Stimulated activated CD8-positive, alpha-beta memory T cell treated with anti-CD3 and anti-CD28 coated beads, Interleukin-7, amount 100 ng/mL, for 24 hours (primary cell): ENCODE measurements around the gene AVPR1B.

Experiments
- DNase-seq: peaks from one replicate; pipeline ENCODE4 v3.0.0-alpha.2; 2020; ENCODE audit warnings: low read depth

The AVPR1B gene

DNA sequence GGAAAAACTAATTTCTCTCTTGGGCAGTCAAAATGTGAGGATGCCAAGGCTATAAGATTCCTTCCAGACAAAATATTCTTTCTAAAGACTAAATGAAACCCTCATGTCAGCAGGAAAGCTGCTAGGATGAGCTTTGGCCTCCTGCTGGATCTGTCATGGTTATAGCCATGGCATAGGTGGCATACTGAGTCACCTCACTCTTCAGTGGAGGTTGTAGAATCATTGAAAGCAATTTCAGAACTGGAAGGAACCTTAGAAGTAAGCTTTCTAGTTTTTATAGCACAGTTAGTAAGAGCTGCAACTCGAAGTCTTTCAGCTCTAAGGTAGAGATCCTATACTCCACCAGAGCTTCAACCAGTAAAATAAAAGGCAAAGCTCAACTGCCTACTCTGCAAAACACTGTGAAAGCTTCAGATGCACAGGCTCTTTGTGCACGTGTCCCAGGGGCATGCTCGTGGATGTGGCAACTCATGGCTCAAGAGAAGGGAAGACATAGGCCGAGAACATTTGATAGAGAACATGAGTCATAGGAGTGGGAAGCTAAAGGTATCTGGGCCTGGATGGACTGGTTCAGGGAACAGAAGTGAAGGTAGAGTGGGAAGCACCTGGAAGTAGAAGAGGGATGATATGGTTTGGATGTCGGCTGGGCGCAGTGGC is 5.8 kb downstream of the AVPR1B start:
- no peak for DNase-seq

- DNase-seq, result no peak
Observed at GRCh38 chr1:206110820-206111219, 6.4 kb downstream of the AVPR1B start.

- DNase-seq, result no peak
Observed at GRCh38 chr1:206110161-206110560, 7.0 kb downstream of the AVPR1B start.

DNA sequence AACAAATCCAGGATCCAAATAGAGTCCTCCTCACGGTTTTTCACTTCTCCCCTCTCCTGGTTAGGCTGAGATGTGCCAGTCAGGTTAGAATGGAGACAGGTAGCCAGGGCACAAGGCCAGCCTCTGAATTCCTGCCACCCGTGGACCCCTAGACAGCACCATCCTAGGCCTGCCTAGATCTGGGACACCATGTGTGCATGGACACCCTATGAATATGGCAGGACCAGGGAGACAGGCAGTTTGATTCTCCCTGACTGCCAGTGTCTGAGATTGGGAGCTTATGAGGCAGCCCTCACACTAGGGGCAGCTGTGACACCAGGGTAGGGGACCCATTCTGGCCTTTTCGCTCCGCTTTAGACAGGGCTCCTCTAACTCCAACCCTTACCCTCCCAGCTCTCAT is 7.5 kb downstream of the AVPR1B start:
- DNase-seq, result no peak

DNA sequence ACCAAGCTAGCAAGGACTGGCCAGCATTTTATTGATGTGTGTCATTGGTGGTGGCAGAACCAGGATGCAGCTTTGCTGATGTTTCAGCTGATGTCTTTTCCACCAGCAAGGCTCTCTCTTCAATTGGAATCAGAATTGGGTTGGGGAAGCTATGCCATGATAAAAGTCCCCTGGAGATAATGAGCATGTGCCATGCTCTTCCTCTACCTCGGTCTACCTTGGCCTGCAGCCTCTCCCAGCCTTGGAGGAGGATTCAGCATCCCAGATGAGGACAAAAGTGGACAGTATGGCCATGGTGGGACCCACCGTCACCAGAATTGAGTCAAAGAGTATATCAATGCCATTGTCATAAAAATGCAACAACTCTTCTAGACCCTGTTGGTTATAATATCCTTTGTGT is 8.6 kb downstream of the AVPR1B start:
- DNase-seq, result no peak

DNA sequence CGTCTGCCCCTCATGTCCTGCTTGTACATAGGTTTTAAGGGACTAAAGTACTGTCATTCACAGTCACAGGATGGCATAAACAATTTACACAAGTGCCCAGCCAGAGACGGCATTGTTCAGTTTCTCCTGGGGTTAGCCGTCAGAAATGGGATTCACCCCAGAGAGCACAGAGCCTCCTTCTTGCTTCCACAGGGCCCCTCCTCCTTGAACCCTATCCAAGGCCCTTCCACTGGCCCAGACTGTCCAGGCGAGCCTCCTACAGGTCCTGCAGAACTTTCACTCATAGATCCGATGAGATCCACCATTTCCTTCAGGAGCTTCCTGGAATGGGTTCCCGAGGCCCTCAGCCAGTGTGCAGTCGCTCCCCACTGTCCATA is 10.0 kb downstream of the AVPR1B start:
- DNase-seq, result no peak

DNA sequence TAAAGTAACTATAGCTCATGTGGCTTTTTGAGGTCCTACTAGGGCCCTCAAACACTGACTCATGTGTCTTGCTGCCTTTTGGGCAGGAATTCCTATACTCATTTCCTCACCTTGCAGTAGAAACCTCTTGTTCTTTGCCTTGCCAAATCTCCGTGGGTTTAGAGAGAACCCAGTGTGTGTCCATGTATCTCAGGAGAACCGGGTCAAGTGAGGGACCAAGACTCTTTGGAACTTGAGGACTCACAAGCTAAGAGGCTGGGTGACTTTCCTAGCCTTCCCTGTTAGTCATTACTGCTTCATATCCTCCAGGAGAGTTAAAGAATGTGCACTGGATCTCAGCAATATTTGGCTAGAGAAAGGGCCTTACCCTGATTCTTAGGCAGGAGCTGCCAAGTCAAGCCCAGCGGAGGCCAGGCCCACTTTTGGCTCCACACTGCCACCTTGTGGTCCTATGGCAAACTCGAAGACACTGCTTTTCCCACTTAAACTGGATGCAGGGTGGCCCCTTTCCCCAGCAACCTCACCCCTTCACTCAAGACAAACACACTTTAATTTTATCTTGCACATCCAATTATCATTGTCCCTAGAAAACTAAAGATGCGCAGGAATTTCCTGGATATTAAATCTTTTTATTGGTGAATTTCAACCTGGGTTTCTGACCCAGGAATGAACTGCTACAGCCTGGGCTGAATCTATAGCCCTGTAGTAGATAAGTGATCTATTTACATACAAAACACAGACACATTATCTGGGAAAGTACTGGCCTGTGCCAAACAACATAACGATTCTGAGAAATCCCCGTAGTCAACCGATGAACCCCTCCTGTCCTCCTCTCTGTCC is 10.6 kb downstream of the AVPR1B start:
- peak; percentile 68 for DNase-seq

DNA sequence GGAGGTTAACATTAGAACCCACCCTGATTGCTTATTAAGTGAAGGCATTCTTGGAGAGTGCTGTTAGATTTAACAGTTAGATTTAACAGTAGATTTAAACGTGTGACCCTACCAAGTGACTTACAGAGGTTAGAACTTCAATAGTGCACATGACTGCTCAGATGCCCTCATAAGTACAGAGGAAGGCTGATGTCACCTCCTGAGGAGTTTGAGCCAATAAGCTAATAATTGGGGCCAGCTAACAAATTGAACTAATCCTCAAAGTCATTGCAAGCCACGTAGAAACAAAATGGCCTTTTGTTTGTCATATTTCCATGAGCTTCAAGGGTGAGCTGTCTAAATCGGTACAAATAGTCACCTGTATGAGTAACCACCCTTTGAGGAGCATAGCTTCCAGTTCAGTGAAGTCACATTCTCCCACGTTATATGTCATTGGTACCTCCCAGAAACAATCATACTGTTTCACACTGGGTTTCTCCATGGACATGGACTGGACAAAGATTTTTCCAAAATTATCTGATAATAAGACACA is 11.7 kb downstream of the AVPR1B start:
- no peak for DNase-seq

DNA sequence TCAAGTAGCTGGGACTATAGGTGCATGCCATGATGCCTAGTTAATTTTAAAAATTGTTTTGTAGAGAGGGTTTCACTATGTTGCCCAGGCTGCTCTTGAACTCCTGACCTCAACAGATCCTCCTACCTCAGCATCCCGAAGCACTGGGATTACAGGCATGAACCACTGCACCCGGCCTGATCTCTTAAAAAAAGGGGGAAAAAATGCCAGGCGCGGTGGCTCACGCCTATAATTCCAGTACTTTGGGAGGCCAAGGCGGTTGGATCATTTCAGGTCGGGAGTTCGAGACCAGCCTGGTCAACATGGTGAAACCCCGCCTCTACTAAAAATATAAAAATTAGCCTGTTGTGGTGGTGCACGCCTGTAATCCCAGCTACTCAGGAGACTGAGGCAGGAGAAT is 13.2 kb downstream of the AVPR1B start:
- no peak for DNase-seq

GRCh38 chr1:206102292-206102936 is 14.8 kb downstream of the AVPR1B start:
- DNase-seq, result no peak

- DNase-seq, result no peak
Observed at GRCh38 chr1:206101351-206102045, 15.7 kb downstream of the AVPR1B start.

- no peak for DNase-seq
Observed at GRCh38 chr1:206100226-206100815, 16.9 kb downstream of the AVPR1B start.

- DNase-seq, result no peak
Observed at GRCh38 chr1:206098242-206098919, 18.8 kb downstream of the AVPR1B start.

GRCh38 chr1:206097381-206097780 is 19.8 kb downstream of the AVPR1B start:
- DNase-seq, result no peak

GRCh38 chr1:206094024-206094423 is 23.2 kb downstream of the AVPR1B start:
- no peak for DNase-seq

DNA sequence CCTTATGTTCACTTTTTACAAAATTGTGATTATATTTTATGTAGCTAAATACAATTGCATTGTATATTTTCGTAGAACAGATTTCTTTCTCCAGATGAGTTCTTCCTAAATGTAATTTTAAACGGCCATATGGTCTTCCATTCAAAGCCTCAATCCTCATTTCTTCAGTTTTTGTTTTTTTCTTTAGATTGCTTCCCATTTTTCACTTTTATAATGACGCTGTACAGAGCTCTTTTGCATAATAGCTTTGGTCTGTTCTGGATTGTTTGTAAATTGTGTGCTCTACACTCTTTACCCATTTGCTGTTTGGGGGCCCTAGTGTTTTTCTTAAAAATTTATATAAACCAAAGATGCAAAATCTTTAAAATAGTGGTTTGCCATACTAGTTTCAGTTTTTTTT is 27.8 kb downstream of the AVPR1B start:
- no peak for DNase-seq

DNA sequence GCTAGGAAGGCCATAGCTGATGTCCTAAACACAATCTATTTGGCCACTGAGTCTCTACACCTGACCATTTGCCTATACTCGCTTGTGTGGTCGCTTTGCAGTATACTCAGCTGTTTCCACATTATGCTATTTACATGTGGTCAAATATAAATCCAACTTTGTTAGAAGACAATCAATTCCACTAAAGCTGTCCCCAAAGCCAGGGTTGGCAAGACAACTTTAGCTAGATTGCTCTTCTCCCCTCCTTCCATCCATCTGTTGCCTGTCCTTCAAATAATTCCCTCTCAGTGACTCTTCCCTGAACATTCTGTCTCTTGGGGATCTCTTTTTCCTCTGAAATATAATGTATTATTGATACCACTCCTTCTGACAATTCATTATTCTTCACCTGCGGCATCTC is 30.1 kb downstream of the AVPR1B start:
- DNase-seq, result no peak

DNA sequence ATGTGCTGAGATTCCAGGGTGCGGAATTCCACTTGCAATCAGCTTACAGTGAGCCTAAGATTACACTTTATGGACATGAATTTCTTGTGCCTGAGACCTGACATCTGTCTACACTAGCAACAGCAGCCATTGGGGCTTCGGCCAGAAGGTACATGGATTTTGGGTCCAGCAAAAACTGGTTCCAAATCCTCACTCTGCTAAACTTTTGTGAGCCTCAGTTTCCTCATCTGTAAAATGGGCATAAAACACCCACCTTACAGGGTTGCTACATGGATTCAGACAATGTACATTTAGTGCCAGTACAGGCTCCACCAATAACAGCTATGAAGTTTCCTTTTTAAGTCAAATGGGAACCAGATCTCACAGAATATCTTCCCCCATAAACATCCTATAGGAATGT is 33.4 kb downstream of the AVPR1B start:
- DNase-seq, result no peak

- DNase-seq, result no peak
Observed at GRCh38 chr1:206082831-206083695, 34.1 kb downstream of the AVPR1B start.

DNA sequence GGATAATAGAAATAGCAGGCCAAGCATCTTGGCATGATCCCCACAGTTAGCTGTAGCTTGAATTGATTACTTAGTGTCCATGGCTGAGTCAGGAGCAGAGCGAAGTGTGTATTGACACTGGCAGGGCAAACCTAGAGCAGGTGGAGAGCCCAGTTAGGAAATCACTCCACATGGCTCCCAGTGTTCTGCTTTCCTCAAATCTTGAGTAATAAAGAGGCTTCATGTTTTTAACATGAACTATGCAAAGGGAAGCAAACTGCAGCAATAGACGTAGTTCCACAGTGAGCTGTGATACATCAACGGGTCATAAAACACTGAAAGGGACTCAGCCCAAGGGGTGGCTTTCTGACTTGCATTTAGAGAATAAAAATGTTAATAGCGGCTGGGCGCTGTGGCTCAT is 35.3 kb downstream of the AVPR1B start:
- DNase-seq, result no peak
